Erythroblast (primary cell): ENCODE data around the gene ATG10.

Source experiments
- GATA1 ChIP-seq: IDR thresholded peaks from 2 replicates; pipeline ENCODE4 v1.6.1; 2011; ENCODE audit warnings: low read depth, mild to moderate bottlenecking, control low read depth, low read length, moderate library complexity
- POLR2A ChIP-seq: IDR thresholded peaks from 2 replicates; pipeline ENCODE4 v1.6.1; 2011; ENCODE audit warnings: mild to moderate bottlenecking, low read length

DNA sequence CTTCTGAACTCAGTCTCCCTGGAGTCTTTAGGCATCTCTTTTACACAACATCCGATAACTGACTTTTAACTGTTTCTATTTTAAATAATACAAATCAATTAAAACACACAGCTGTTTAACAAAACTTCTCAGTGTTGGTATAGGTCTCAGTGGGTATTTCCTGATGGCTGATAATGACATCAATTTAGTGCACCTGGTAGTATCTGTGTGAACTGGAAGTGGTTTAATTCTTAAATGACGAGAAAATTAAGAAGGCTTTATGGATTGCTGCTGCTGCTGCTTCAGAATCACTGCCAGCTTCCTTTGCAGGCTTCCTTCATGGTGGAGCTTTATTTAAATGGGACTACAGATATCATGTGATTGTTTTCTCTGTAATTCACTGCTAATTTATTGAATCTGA lies 214.0 kb downstream of the ATG10 start:
- no peak for TF ChIP-seq POLR2A
- no peak for TF ChIP-seq GATA1
